AML-193 (cell line): ENCODE results near the gene FAM217A.

Source experiments
- DNase-seq, 2 experiments: peaks; one replicate each; lab custom pipeline; 2025; lab: John Stamatoyannopoulos, UW

The FAM217A gene

DNA sequence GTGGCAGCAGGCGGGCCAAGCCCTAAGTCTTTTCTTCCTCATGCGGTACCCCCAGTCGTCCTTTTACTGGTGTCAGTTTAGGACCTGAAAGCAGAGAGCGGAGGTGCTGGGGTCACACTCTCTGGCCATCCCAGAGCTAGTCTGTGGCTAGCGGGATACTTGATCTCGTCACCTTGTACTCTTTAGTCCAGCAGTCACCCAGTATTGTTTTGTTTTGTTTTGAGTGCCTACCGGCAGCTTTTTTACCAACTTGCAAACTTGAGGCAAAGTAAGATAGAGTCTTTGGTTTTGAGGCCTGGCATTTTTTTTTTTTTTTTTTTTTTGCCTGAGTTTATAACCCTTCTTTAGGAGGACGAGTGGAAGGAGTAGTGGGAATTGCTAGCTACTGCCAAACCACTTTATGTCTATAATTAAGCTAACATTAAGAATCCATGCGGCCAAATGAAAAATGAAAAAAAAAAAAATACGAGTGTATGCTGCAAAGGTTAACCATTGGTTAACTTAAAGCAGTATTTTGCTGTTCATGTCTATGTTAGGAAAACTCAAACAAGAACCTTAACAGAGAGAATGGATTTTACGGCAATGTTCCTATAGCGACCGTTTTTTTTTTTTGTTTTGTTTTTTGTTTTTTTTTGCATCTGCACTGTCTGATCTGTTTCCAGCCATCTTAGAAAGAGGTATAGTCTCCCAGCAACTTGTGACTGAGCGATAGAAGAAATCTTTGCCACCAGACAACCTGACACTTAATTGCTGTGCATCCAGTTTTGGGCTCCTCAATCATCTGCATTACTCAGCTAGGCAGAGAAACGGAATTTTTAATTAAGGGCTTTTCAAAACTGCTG lies 56.9 kb downstream of the FAM217A start:
- DNase-seq = peak in 1 of 2 experiments; percentile 39

DNA sequence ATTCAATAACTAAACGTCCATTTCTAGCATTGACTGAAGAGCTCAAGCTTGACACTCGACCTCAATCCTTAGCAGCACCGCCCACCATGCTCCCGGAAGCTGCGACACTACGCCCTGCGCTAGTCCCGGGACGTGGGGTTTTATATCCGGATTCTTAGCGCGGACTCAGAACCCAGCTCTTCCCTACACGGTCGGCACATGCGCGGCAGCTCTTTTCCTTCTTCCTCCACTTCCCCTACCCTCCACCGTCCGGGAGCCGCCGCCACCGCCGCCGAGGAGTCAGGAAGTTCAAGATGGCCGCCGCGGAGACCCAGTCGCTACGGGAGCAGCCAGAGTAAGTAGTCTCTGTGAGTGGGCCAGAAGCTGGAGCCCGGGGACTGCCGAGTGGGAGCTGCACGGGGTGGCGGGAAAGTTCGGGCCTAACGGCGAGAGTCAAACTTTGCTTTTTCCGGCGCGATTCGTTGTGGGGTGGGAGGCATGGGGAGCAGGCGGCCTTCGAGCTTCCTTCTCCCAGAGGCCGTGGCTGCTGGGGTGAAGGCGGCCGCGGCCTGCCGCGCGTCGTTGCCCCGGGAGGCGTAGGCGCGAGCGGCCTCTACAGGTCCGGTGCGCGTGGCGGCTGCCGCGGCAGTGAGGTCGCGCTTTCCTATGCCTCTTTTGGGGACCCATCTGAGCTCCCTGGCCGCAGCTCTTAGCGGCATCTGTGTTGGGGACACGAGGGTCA lies 57.6 kb downstream of the FAM217A start:
- peak; percentile 97 to 98 for DNase-seq

DNA sequence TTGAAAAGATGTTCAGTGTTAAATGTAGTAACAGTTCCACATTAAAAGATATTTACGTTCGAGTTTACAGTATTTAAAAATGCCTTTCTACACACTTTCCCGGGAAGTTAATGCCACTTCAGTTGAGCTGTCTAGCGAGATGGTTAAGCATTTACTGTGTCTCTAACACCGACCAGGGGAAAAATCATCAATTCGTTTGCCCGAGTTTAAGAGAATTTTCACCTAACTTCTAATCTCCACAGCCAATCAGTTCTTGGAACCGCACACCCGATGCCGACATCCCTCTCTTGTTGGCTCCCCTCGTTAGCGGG lies 58.2 kb downstream of the FAM217A start:
- no peak for DNase-seq

DNA sequence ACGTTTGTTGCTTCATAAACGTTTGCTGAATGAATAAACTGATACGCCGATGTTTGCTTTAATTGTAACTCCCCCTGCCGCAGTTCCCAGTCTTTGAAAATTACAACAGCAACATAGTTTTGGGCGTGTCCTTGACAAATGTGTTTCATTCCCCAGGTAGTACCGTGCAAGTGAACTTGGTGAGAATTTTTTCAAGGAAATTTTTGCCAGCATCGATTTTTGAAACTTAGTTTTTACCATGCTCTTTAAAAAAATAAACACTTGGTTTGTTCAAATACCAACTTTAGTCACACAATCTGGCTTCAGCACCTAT lies 60.1 kb downstream of the FAM217A start:
- no peak for DNase-seq
